Measurements from ENCODE around the gene PTPRH.

PTPRH gene

GRCh38 chr19:55245236-55245904, 36.1 kb upstream of the PTPRH start:
- DNase-seq (ENCODE audit: low spot score): no peak

- DNase-seq (ENCODE audit: low spot score): no peak
These were observed 34.8 kb upstream of the PTPRH start for GRCh38 chr19:55244004-55244680.

GRCh38 chr19:55242517-55242916, 33.2 kb upstream of the PTPRH start:
- no peak for DNase-seq (ENCODE audit: low spot score)

- no peak for DNase-seq (ENCODE audit: low spot score)
These were observed 32.7 kb upstream of the PTPRH start for GRCh38 chr19:55241935-55242464.

GRCh38 chr19:55241143-55241934, 32.0 kb upstream of the PTPRH start:
- DNase-seq (ENCODE audit: low spot score): no peak

GRCh38 chr19:55240713-55241020, 31.4 kb upstream of the PTPRH start:
- DNase-seq (ENCODE audit: low spot score): no peak

GRCh38 chr19:55239004-55239403, 29.7 kb upstream of the PTPRH start:
- no peak for DNase-seq (ENCODE audit: low spot score)

- no peak for DNase-seq (ENCODE audit: low spot score)
These were observed 28.7 kb upstream of the PTPRH start for GRCh38 chr19:55238030-55238429.

- no peak for DNase-seq (ENCODE audit: low spot score)
These were observed 23.7 kb upstream of the PTPRH start for GRCh38 chr19:55232986-55233385.

GRCh38 chr19:55232286-55232602, 22.9 kb upstream of the PTPRH start:
- no peak for DNase-seq (ENCODE audit: low spot score)

GRCh38 chr19:55231391-55232285, 22.3 kb upstream of the PTPRH start:
- no peak for DNase-seq (ENCODE audit: low spot score)

- DNase-seq (ENCODE audit: low spot score): no peak
These were observed 21.5 kb upstream of the PTPRH start for GRCh38 chr19:55230780-55231179.

- no peak for DNase-seq (ENCODE audit: low spot score)
These were observed 21.0 kb upstream of the PTPRH start for GRCh38 chr19:55230329-55230728.

GRCh38 chr19:55229789-55230182, 20.5 kb upstream of the PTPRH start:
- no peak for DNase-seq (ENCODE audit: low spot score)

- no peak for DNase-seq (ENCODE audit: low spot score)
These were observed 20.0 kb upstream of the PTPRH start for GRCh38 chr19:55229145-55229788.

- no peak for DNase-seq (ENCODE audit: low spot score)
These were observed 19.2 kb upstream of the PTPRH start, which contains the start of gene TMEM86B for GRCh38 chr19:55228403-55229031. Gene TMEM86B (minus strand): TSS chr19:55228763. CDS start chr19:55228741, 22 bp downstream.

GRCh38 chr19:55228015-55228391, 18.7 kb upstream of the PTPRH start:
- DNase-seq (ENCODE audit: low spot score): no peak

GRCh38 chr19:55227241-55228014, 18.1 kb upstream of the PTPRH start:
- DNase-seq (ENCODE audit: low spot score): no peak

GRCh38 chr19:55226788-55227187, 17.5 kb upstream of the PTPRH start:
- DNase-seq (ENCODE audit: low spot score): no peak

- DNase-seq (ENCODE audit: low spot score): no peak
These were observed 17.0 kb upstream of the PTPRH start for GRCh38 chr19:55226273-55226672.
